ENCODE data around the gene PRKCA. TPM values are rescaled to one million over a fixed set of nuclear protein-coding genes. Genes with fewer than 3 reads are reported as not detected.

Gene PRKCA
- total and polyA plus RNA-seq, 4 donors = 3.0 to 14.1 (median 5.4) TPM

DNA sequence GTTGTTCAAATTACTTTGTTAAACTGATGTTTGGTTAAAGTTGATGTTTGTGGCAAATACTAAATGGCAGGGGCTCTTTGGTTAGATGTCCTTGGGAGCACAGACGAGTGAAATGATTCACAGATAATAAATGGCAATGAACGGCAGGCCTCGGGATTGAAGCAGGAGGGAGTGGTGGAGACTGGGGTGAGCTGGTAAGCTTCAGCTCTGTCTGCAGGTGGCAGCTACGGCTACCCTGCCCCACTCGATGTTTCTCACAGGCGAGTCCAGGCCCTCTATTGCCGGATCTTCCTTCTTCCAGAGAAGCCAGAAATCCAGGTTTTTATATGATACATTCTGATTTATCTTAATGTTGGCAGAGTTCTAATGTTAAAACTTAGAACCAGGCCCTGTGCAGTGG, 387.8 kb downstream of the PRKCA start (continued):
- TF ChIP-seq, protein P1, sequence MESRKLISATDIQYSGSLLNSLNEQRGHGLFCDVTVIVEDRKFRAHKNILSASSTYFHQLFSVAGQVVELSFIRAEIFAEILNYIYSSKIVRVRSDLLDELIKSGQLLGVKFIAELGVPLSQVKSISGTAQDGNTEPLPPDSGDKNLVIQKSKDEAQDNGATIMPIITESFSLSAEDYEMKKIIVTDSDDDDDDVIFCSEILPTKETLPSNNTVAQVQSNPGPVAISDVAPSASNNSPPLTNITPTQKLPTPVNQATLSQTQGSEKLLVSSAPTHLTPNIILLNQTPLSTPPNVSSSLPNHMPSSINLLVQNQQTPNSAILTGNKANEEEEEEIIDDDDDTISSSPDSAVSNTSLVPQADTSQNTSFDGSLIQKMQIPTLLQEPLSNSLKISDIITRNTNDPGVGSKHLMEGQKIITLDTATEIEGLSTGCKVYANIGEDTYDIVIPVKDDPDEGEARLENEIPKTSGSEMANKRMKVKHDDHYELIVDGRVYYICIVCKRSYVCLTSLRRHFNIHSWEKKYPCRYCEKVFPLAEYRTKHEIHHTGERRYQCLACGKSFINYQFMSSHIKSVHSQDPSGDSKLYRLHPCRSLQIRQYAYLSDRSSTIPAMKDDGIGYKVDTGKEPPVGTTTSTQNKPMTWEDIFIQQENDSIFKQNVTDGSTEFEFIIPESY (IDR thresholded peaks at IDR 0.05) = no peak
- TF ChIP-seq FOXA2 (IDR thresholded peaks at IDR 0.05) (no peak), FOXA1 (IDR thresholded peaks at IDR 0.05) (no peak)

GRCh38 chr17:66691644-66692420, 389.4 kb downstream of the PRKCA start:
- H3K9me3 ChIP-seq (ENCODE audit: control insufficient read depth in 4 of 4, low read length in 3 of 4) = no peaks in the 10 kb centered on the region
- H3K27me3 ChIP-seq (ENCODE audit: control insufficient read depth in 4 of 4, insufficient read depth in 4 of 4, low read length in 3 of 4) = no peaks in the 10 kb centered on the region
- H3K4me1 ChIP-seq (ENCODE audit: control insufficient read depth in 4 of 4, insufficient read depth in 4 of 4, low read length in 3 of 4) = peaks cover 0 to 8% (median 6%) of the 10 kb centered on the region in 4 donors
- WGBS = 51% methylated on average over 12 of the region's 12 CpGs
- H3K36me3 ChIP-seq (ENCODE audit: control insufficient read depth in 4 of 4, insufficient read depth in 3 of 4, low read depth in 1 of 4, low read length in 3 of 4) = peaks cover 8 to 25% (median 13%) of the 10 kb centered on the region in 4 donors
- DNase-seq (ENCODE audit: low spot score) = no peak
- peak overlapping the region; percentile 37 to 63 for H3K27ac ChIP-seq (ENCODE audit: low read depth in 1 of 2, low read length in 2 of 2)
- H3K9ac ChIP-seq (ENCODE audit: low read depth in 1 of 2, low read length in 2 of 2) = no peak overlapping the region
- no peak overlapping the region for H3K4me3 ChIP-seq (ENCODE audit: low read depth in 1 of 3, low read length in 3 of 3)
- TF ChIP-seq RXRA (IDR thresholded peaks at IDR 0.05) (peak in 1 of 2 donors; percentile 33), GABPA (IDR thresholded peaks at IDR 0.05 in 1 of 2, conservative IDR thresholded peaks at IDR 0.05 in 1 of 2) (peak in 1 of 2 donors; percentile 35), YY1 (IDR thresholded peaks at IDR 0.05) (peak; percentile 19), HNF4G (IDR thresholded peaks at IDR 0.05) (no peak), FOXA1 (IDR thresholded peaks at IDR 0.05) (no peak), RAD21 (IDR thresholded peaks at IDR 0.05) (peak in 1 of 2 donors; percentile 15), HNF4A (conservative IDR thresholded peaks at IDR 0.05) (peak; percentile 42 to 50), SP1 (IDR thresholded peaks at IDR 0.05) (peak; percentile 43), NR2F2 (IDR thresholded peaks at IDR 0.05) (peak; percentile 23), FOXA2 (IDR thresholded peaks at IDR 0.05) (no peak)
- TF ChIP-seq, protein P1 (IDR thresholded peaks at IDR 0.05) = no peak

DNA sequence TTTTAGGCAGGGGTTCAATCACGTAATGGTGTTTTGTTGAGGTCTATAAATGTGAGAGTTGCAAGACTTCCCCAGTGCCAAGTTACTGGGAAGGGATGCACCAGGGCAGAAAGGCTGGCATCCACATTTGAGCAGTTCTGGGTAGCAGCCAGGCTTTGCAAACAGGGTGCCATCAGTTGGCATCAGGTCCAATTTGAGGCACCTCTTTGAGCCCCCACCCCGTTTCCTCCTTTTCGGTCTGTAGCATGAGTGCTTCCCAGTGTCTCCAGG, 389.9 kb downstream of the PRKCA start:
- WGBS = 77% methylated on average over 3 of the region's 3 CpGs
- Histone ChIP-seq H3K4me3 (ENCODE audit: low read depth in 1 of 3, low read length in 3 of 3) (no peak overlapping the region), H3K9ac (ENCODE audit: low read depth in 1 of 2, low read length in 2 of 2) (no peak overlapping the region), H3K9me3 (ENCODE audit: control insufficient read depth in 4 of 4, low read length in 3 of 4) (no peaks in the 10 kb centered on the region), H3K27ac (ENCODE audit: low read depth in 1 of 2, low read length in 2 of 2) (no peak overlapping the region), H3K27me3 (ENCODE audit: control insufficient read depth in 4 of 4, insufficient read depth in 4 of 4, low read length in 3 of 4) (no peaks in the 10 kb centered on the region), H3K4me1 (ENCODE audit: control insufficient read depth in 4 of 4, insufficient read depth in 4 of 4, low read length in 3 of 4) (peaks cover 0 to 8% (median 6%) of the 10 kb centered on the region in 4 donors), H3K36me3 (ENCODE audit: control insufficient read depth in 4 of 4, insufficient read depth in 3 of 4, low read depth in 1 of 4, low read length in 3 of 4) (peaks cover 8 to 22% (median 14%) of the 10 kb centered on the region in 4 donors)
- DNase-seq (ENCODE audit: low spot score) = no peak
- TF ChIP-seq HNF4A (conservative IDR thresholded peaks at IDR 0.05) (no peak), JUND (IDR thresholded peaks at IDR 0.05) (no peak), SP1 (IDR thresholded peaks at IDR 0.05) (no peak), REST (IDR thresholded peaks at IDR 0.05) (no peak), YY1 (IDR thresholded peaks at IDR 0.05) (no peak), RXRA (IDR thresholded peaks at IDR 0.05) (no peak), HNF4G (IDR thresholded peaks at IDR 0.05) (no peak), RAD21 (IDR thresholded peaks at IDR 0.05) (no peak), EGR1 (IDR thresholded peaks at IDR 0.05; ENCODE audit: low read depth in 2 of 2) (no peak)
- TF ChIP-seq, protein P2, sequence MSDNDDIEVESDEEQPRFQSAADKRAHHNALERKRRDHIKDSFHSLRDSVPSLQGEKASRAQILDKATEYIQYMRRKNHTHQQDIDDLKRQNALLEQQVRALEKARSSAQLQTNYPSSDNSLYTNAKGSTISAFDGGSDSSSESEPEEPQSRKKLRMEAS (IDR thresholded peaks at IDR 0.05) = no peak

Data from liver (tissue), 9 donors.